ENCODE results near the gene IFNAR1.

IFNAR1 gene

DNA sequence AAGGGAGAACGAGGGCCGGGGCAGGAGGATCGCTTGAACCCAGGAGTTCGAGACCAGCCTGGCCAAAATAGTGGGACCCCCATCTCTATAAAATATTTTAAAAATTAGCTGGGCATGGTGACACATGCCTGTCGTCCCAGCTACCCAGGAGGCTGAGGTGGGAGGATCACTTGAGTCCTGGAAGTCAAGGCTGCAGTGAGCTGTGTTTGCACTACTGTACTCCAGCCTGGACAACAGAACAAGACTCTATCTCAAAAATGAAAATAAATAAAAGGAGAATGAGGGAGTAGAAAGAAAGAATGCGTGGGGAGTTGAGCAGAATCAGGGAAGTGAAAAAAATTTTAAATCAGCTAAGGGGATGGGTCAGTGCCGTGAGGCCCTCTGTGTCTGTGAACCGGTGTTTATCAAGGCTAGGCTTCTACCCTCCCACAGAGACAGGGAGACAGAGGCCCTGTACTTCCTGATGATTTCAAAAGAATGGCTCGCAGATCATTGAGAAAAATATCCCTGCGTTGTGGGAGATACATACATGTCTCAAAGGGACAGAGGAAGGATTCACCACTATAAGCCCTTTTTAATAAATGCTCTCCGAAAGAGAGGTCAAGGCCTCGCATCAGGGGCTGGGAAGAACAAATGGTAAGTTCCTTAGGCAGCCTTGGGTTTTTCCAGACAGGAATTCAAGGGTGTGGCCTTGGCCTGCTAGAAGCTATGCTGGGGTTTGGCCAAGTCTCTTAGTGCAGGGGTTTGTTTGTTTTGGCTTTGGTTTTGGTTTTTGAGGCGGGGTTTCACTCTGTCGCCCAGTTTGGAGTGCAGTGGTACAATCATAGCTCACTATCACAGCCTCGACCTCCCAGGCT lies 37.9 kb upstream of the IFNAR1 start:
- no peak for TF ChIP-seq CTCF (conservative IDR thresholded peaks at IDR 0.05; ENCODE audit: low read depth, low read length)
- DNase-seq (ENCODE audit: low read depth): peak; percentile 82
- no peak overlapping the region for H3K4me3 ChIP-seq (ENCODE audit: low read depth, low read length)

DNA sequence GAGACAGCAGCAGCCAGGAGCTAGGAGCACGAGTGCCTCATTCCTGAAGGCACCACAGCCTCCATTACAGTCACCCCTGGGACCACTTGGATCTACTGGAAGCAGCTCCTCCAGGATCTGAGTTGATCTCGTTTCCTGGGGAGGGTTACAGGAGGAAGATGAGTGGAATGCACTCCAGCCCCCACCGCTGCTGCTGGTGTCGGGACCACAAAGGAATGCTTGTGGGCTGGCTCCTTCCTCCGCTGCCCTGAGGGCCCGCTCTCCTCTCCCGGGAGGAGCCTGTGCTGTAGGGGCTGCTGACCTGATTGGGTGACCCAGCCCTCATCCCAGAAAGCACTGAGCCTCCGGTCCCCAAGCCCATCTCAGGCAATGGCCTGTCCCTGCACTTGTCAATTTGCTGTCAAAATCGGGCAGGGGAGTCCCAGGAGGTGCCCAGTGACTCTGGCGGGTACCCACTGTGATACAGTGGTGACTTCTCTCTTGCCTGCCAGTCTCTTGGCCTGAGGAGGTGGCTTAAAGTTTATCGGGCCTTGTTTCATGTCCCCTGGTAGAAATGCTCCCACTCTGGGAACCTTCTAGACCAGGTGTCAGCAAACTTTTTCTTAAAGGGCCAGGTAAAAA lies 35.5 kb upstream of the IFNAR1 start:
- peak; percentile 78 for DNase-seq (ENCODE audit: low read depth)
- H3K4me3 ChIP-seq (ENCODE audit: low read depth, low read length): no peak overlapping the region
- TF ChIP-seq CTCF (conservative IDR thresholded peaks at IDR 0.05; ENCODE audit: low read depth, low read length): no peak

DNA sequence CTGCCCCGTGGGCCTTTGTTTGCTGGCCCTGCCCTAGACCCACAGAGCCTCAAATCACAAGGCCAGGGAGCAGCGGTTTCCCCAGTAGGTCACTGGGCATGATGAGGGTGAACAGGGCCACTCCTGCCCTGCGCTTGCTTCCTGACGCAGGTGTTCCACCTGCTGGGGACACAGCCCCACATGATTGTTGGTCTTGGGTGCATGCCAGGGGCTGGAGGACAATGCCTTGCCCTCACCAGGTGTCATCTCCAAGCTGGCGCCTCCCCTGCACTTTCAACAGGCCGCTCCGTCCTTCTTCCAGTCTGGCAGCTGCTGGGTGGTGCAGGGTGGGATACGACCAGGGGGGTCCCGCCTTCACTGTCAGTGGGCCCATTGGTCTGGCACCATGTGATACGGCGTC lies 34.3 kb upstream of the IFNAR1 start:
- TF ChIP-seq CTCF (conservative IDR thresholded peaks at IDR 0.05; ENCODE audit: low read depth, low read length): no peak
- H3K4me3 ChIP-seq (ENCODE audit: low read depth, low read length): no peak overlapping the region
- no peak for DNase-seq (ENCODE audit: low read depth)

DNA sequence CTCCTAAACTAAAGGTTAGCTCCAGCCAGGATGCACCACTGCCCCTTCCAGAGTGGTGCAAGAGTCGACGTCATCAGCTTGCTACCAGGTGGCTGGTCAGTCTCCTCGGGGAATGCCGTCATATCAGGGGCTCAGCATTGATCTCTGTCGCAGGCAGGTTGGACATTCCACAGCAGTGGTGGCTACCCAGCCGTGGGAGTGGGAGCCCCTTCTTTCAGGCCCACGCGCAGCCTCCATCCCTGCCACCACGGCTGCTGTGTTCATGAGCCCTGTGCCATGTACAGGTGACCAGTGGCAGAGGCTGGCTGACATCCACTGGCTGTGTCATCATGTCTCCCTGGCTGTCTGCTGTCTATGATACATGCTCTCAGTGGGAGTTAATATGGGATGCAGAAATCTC lies 33.1 kb upstream of the IFNAR1 start:
- no peak overlapping the region for H3K4me3 ChIP-seq (ENCODE audit: low read depth, low read length)
- DNase-seq (ENCODE audit: low read depth): no peak
- no peak for TF ChIP-seq CTCF (conservative IDR thresholded peaks at IDR 0.05; ENCODE audit: low read depth, low read length)

DNA sequence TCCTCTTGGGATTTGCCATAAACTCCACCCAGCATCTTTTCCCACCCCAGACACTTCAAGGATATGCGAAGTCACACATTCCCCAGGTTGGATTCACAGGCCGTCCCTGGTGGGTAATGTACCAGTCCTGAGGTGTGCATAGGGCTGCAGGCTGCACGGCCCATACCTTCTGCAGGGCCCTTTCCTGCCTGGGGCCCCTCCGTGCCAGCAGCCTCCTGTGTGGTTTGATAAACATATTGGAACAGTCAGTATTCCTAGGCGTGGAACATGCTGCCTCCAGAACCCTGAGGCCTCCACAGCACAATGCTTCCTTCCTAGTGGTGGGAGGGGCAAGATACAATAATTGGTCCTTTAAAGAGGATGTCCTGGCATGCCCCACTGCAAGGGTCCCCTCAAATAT lies 32.0 kb upstream of the IFNAR1 start:
- H3K4me3 ChIP-seq (ENCODE audit: low read depth, low read length): no peak overlapping the region
- DNase-seq (ENCODE audit: low read depth): no peak
- no peak for TF ChIP-seq CTCF (conservative IDR thresholded peaks at IDR 0.05; ENCODE audit: low read depth, low read length)

- no peak overlapping the region for H3K4me3 ChIP-seq (ENCODE audit: low read depth, low read length)
These were observed 31.6 kb upstream of the IFNAR1 start for GRCh38 chr21:33293136-33293535.

More at GRCh38 chr21:33293136-33293535, 31.6 kb upstream of the IFNAR1 start:
- DNase-seq (ENCODE audit: low read depth): no peak
- TF ChIP-seq CTCF (conservative IDR thresholded peaks at IDR 0.05; ENCODE audit: low read depth, low read length): no peak
